GM23338 (cell line): ENCODE data around the gene PTPRZ1. TPM values are rescaled to one million over a fixed set of nuclear protein-coding genes. Genes with fewer than 3 reads are reported as not detected.

ENCODE experiments used
- ATAC-seq: fragments of 200-7000 bp; cut with Tn5 transposase; 3 replicates; pipeline ENCODE4 v1.9.1; 2020
- DNase-seq: peaks from one replicate; pipeline ENCODE4 v3.0.0-alpha.2; 2015; ENCODE audit warnings: low spot score
- H2AFZ ChIP-seq: fragments of 200-600 bp; sonication (generic); 2 replicates; pipeline ENCODE4 v1.8.0; 2016; ENCODE audit warnings: antibody characterized with exemption, mild to moderate bottlenecking, moderate library complexity
- H3F3A ChIP-seq: fragments of 200-600 bp; sonication (generic); replicated peaks from 2 replicates; pipeline ENCODE4 v1.8.0; 2017; ENCODE audit warnings: antibody characterized with exemption, mixed run types, low read depth
- H3K27ac ChIP-seq: fragments of 200-600 bp; sonication (generic); 2 replicates; pipeline ENCODE4 v1.6.1; 2016; ENCODE audit warnings: low read depth
- H3K27me3 ChIP-seq: fragments of 200-600 bp; sonication (generic); 2 replicates; pipeline ENCODE4 v1.8.0; 2016; ENCODE audit warnings: mild to moderate bottlenecking, mixed run types, moderate library complexity; ENCODE audit not compliant: insufficient read depth
- H3K36me3 ChIP-seq: fragments of 200-600 bp; sonication (generic); 2 replicates; pipeline ENCODE4 v1.8.0; 2016; ENCODE audit warnings: mild to moderate bottlenecking; ENCODE audit not compliant: insufficient read depth
- H3K4me1 ChIP-seq: fragments of 200-600 bp; sonication (generic); 2 replicates; pipeline ENCODE4 v1.8.0; 2016; ENCODE audit warnings: mild to moderate bottlenecking, moderate library complexity; ENCODE audit not compliant: insufficient read depth
- H3K4me2 ChIP-seq: fragments of 200-600 bp; sonication (generic); 2 replicates; pipeline ENCODE4 v1.7.1; 2017; ENCODE audit warnings: mixed run types
- H3K4me3 ChIP-seq: fragments of 200-600 bp; sonication (generic); 2 replicates; pipeline ENCODE4 v1.6.1; 2016; ENCODE audit warnings: mixed run types
- H3K79me2 ChIP-seq: fragments of 200-600 bp; sonication (generic); replicated peaks from 2 replicates; pipeline ENCODE4 v1.8.0; 2017; ENCODE audit warnings: mild to moderate bottlenecking; ENCODE audit not compliant: insufficient read depth
- H3K9me2 ChIP-seq: fragments of 200-600 bp; sonication (generic); 2 replicates; pipeline ENCODE4 v1.8.0; 2017; ENCODE audit not compliant: insufficient read depth
- H4K20me1 ChIP-seq: fragments of 200-600 bp; sonication (generic); replicated peaks from 2 replicates; pipeline ENCODE4 v1.8.0; 2017; ENCODE audit warnings: mild to moderate bottlenecking; ENCODE audit not compliant: insufficient read depth
- H3K27ac Mint-ChIP-seq: 2 replicates; pipeline ENCODE4 v1.8.0; 2020; ENCODE audit warnings: inconsistent platforms, mild to moderate bottlenecking, moderate library complexity, mixed read lengths
- H3K27me3 Mint-ChIP-seq: 3 replicates; pipeline ENCODE4 v1.8.0; 2022; ENCODE audit warnings: low read depth, mild to moderate bottlenecking, moderate library complexity, mixed read lengths, inconsistent platforms; ENCODE audit not compliant: insufficient read depth, poor library complexity
- H3K36me3 Mint-ChIP-seq: 3 replicates; pipeline ENCODE4 v1.8.0; 2021; ENCODE audit warnings: low read depth, mild to moderate bottlenecking, inconsistent platforms, moderate library complexity, mixed read lengths
- H3K4me1 Mint-ChIP-seq: 3 replicates; pipeline ENCODE4 v1.8.0; 2020; ENCODE audit warnings: mild to moderate bottlenecking, inconsistent platforms, mixed read lengths
- H3K4me3 Mint-ChIP-seq: 3 replicates; pipeline ENCODE4 v1.8.0; 2021; ENCODE audit warnings: moderate library complexity, mild to moderate bottlenecking, inconsistent platforms, mixed read lengths
- H3K9me3 Mint-ChIP-seq: 3 replicates; pipeline ENCODE4 v1.8.0; 2020; ENCODE audit warnings: moderate library complexity, mild to moderate bottlenecking, inconsistent platforms, mixed read lengths
- CREB1 ChIP-seq: fragments of 250-450 bp; sonication (Bioruptor Pico); IDR thresholded peaks from 2 replicates; pipeline ENCODE4 v1.5.0; 2020; ENCODE audit warnings: low read depth, mild to moderate bottlenecking, moderate library complexity
- CTCF ChIP-seq, 2 experiments: fragments of 200-600 bp in 1 of 2; sonication (generic) in 1 of 2; conservative IDR thresholded peaks; 2 replicates each; pipeline versions ENCODE4 v1.5.1 to v1.6.1; 2016 to 2017; ENCODE audit warnings: antibody characterized with exemption in 2 of 2, low read depth in 2 of 2, mild to moderate bottlenecking in 2 of 2, moderate library complexity in 1 of 2
- EZH2 ChIP-seq: fragments of 200-600 bp; sonication (generic); IDR thresholded peaks from one replicate; pipeline ENCODE4 v1.8.0; 2017; ENCODE audit warnings: antibody characterized with exemption, mild to moderate bottlenecking, low read depth; ENCODE audit not compliant: unreplicated experiment
- JUNB ChIP-seq: IDR thresholded peaks from one replicate; pipeline ENCODE4 v1.6.1; 2016; ENCODE audit warnings: antibody characterized with exemption; ENCODE audit not compliant: unreplicated experiment
- NANOG ChIP-seq: IDR thresholded peaks from 2 replicates; pipeline ENCODE4 v1.6.1; 2016; ENCODE audit warnings: antibody characterized with exemption, borderline replicate concordance
- STAT1 ChIP-seq: IDR thresholded peaks from one replicate; pipeline ENCODE4 v1.6.1; 2016; ENCODE audit warnings: antibody characterized with exemption; ENCODE audit not compliant: unreplicated experiment
- ZNF114 ChIP-seq: fragments of 250-450 bp; sonication (Bioruptor Pico); IDR thresholded peaks from 2 replicates; pipeline ENCODE4 v1.5.0; 2020; ENCODE audit warnings: mild to moderate bottlenecking, moderate library complexity
- ZNF331 ChIP-seq: fragments of 250-450 bp; sonication (Bioruptor Pico); IDR thresholded peaks from 2 replicates; pipeline ENCODE4 v1.5.0; 2020; ENCODE audit warnings: low read depth, mild to moderate bottlenecking, moderate library complexity
- polyA plus RNA-seq: library from polyadenylated mRNA; unstranded; fragments of >200 nt; fragmentation: Nextera tagmentation; extraction: Ambion mirVana; gene quantifications from 2 replicates; pipeline ENCODE4 v1.2.1, GENCODE V29; 2016
- total RNA-seq: library from RNA; depleted of rRNA; stranded (reverse); fragments of >200 nt; shearing (Covaris generic); gene quantifications from 2 replicates; pipeline ENCODE4 v1.2.3, GENCODE V29; 2014

The PTPRZ1 gene
- total and polyA plus RNA-seq, 2 experiments from 2014 or later: 160 to 230 TPM

- H3K36me3 Mint-ChIP-seq: peaks cover 70% of the 10 kb centered on the region
- H3K9me2 ChIP-seq: no peaks in the 10 kb centered on the region
- peak overlapping the region; percentile 38 for H3K27ac Mint-ChIP-seq
- H3K4me2 ChIP-seq: no peak overlapping the region
- ATAC-seq (no peak), DNase-seq (no peak)
- no peaks in the 10 kb centered on the region for H3K27me3 ChIP-seq
- H3K4me3 ChIP-seq: no peak overlapping the region
- no peak overlapping the region for H3K4me3 Mint-ChIP-seq
- no peaks in the 10 kb centered on the region for H3F3A ChIP-seq
- H3K27me3 Mint-ChIP-seq: peaks cover 2% of the 10 kb centered on the region
- H3K36me3 ChIP-seq: peaks cover 8% of the 10 kb centered on the region
- no peaks in the 10 kb centered on the region for H3K4me1 ChIP-seq
- TF ChIP-seq ZNF331 (CRISPR knock-in tag) (no peak), STAT1 (no peak)
- H4K20me1 ChIP-seq: no peaks in the 10 kb centered on the region
- no peak overlapping the region for H2AFZ ChIP-seq
- peak overlapping the region; percentile 40; the same call in 1 of the 2 replicates for H3K27ac ChIP-seq
- H3K79me2 ChIP-seq: no peaks in the 10 kb centered on the region
- peaks cover 2% of the 10 kb centered on the region; the same call in 1 of the 3 replicates for H3K9me3 Mint-ChIP-seq
- peaks cover 7% of the 10 kb centered on the region; the same call in 2 of the 3 replicates for H3K4me1 Mint-ChIP-seq
Measured at GRCh38 chr7:121992068-121992467, 119.1 kb downstream of the PTPRZ1 start.

- no peak overlapping the region for H3K27ac ChIP-seq
- DNase-seq (peak; percentile 87), ATAC-seq (peak; percentile 92)
- H3K4me2 ChIP-seq: no peak overlapping the region
- Mint-ChIP-seq H3K27me3 (no peaks in the 10 kb centered on the region), H3K9me3 (peaks cover 2% of the 10 kb centered on the region; the same call in 1 of the 3 replicates), H3K4me1 (peaks cover 7% of the 10 kb centered on the region; the same call in 2 of the 3 replicates), H3K4me3 (no peak overlapping the region), H3K27ac (no peak overlapping the region), H3K36me3 (peaks cover 64% of the 10 kb centered on the region; the same call in 2 of the 3 replicates)
- H3K79me2 ChIP-seq: no peaks in the 10 kb centered on the region
- TF ChIP-seq NANOG: no peak
- TF ChIP-seq JUNB: no peak
- peak; percentile 86 to 89 for TF ChIP-seq CTCF (conservative IDR thresholded peaks at IDR 0.05; ENCODE audit: low read depth in 2 of 2)
- no peak for TF ChIP-seq ZNF331 (CRISPR knock-in tag)
- no peak for TF ChIP-seq ZNF114 (CRISPR knock-in tag)
- TF ChIP-seq CREB1 (CRISPR knock-in tag): no peak
- H3K4me1 ChIP-seq: no peaks in the 10 kb centered on the region
- peaks cover 12% of the 10 kb centered on the region; the same call in 1 of the 2 replicates for H3K36me3 ChIP-seq
- H2AFZ ChIP-seq: no peak overlapping the region
- H3F3A ChIP-seq: no peaks in the 10 kb centered on the region
- no peaks in the 10 kb centered on the region for H3K27me3 ChIP-seq
- H4K20me1 ChIP-seq: no peaks in the 10 kb centered on the region
- no peak overlapping the region for H3K4me3 ChIP-seq
- H3K9me2 ChIP-seq: no peaks in the 10 kb centered on the region
Measured at GRCh38 chr7:121994625-121995410, 121.9 kb downstream of the PTPRZ1 start.

- Mint-ChIP-seq H3K36me3 (peaks cover 19% of the 10 kb centered on the region), H3K27ac (no peak overlapping the region), H3K4me1 (peaks cover 4% of the 10 kb centered on the region; the same call in 1 of the 3 replicates), H3K4me3 (no peak overlapping the region), H3K9me3 (no peaks in the 10 kb centered on the region), H3K27me3 (peaks cover 4% of the 10 kb centered on the region)
- DNase-seq: peak; percentile 33
- TF ChIP-seq CREB1 (CRISPR knock-in tag): no peak
- peak; percentile 32 to 68; a peak in 3 of 4 replicates for TF ChIP-seq CTCF (conservative IDR thresholded peaks at IDR 0.05; ENCODE audit: low read depth in 2 of 2)
- no peak for TF ChIP-seq EZH2
- H3F3A ChIP-seq: no peaks in the 10 kb centered on the region; the same call in 1 of the 2 replicates
- no peaks in the 10 kb centered on the region for H3K27me3 ChIP-seq
- peak; percentile 77 for ATAC-seq
- H3K27ac ChIP-seq: no peak overlapping the region
- H4K20me1 ChIP-seq: no peaks in the 10 kb centered on the region
- no peaks in the 10 kb centered on the region for H3K9me2 ChIP-seq
- H3K4me2 ChIP-seq: no peak overlapping the region
- H3K79me2 ChIP-seq: no peaks in the 10 kb centered on the region
- H3K4me3 ChIP-seq: no peak overlapping the region
- no peaks in the 10 kb centered on the region for H3K4me1 ChIP-seq
- H2AFZ ChIP-seq: no peak overlapping the region
- H3K36me3 ChIP-seq: peaks cover 7% of the 10 kb centered on the region
Measured at GRCh38 chr7:122006687-122007086, 133.7 kb downstream of the PTPRZ1 start.
